GM12801 (cell line): ENCODE results near the gene TAF5L.

Experiments used
- TF ChIP-seq, protein P1 (sequence below): IDR thresholded peaks from one replicate; pipeline ENCODE4 v1.5.1; 2011; ENCODE audit warnings: control low read depth; ENCODE audit not compliant: insufficient read length; ENCODE audit errors: extremely low read depth

TAF5L gene

DNA sequence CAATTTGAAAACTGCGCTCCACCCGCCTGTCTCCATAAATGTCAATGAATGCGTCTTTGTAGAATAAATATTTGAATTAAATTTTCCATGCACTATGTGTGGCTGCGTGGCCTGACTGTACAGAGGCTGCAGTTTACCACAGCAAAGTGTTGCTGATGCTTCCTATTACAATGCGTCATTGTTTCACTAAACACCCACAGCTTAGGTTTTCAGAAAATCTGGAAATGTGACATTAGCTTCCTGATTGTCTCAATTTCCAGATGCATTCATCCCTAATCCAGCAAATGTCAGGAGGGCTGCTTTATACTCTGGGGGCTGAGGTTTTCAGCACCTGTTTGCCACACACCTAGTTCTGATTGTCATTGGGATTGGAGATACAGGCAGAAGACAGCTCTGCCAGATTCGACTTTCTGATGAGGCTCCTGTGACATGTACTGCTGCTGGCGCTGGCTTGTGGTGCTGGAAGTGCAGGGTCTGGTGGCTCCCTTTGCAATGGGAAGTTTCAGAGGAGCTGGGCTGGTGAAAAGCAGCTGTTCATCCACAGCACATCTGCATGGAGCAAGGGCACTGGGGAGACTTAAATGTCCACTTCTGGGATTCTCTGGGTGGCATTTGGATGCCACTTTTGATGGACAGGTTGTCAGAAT lies 40.1 kb upstream of the TAF5L start:
- TF ChIP-seq, protein P1, sequence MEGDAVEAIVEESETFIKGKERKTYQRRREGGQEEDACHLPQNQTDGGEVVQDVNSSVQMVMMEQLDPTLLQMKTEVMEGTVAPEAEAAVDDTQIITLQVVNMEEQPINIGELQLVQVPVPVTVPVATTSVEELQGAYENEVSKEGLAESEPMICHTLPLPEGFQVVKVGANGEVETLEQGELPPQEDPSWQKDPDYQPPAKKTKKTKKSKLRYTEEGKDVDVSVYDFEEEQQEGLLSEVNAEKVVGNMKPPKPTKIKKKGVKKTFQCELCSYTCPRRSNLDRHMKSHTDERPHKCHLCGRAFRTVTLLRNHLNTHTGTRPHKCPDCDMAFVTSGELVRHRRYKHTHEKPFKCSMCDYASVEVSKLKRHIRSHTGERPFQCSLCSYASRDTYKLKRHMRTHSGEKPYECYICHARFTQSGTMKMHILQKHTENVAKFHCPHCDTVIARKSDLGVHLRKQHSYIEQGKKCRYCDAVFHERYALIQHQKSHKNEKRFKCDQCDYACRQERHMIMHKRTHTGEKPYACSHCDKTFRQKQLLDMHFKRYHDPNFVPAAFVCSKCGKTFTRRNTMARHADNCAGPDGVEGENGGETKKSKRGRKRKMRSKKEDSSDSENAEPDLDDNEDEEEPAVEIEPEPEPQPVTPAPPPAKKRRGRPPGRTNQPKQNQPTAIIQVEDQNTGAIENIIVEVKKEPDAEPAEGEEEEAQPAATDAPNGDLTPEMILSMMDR, result no peak

DNA sequence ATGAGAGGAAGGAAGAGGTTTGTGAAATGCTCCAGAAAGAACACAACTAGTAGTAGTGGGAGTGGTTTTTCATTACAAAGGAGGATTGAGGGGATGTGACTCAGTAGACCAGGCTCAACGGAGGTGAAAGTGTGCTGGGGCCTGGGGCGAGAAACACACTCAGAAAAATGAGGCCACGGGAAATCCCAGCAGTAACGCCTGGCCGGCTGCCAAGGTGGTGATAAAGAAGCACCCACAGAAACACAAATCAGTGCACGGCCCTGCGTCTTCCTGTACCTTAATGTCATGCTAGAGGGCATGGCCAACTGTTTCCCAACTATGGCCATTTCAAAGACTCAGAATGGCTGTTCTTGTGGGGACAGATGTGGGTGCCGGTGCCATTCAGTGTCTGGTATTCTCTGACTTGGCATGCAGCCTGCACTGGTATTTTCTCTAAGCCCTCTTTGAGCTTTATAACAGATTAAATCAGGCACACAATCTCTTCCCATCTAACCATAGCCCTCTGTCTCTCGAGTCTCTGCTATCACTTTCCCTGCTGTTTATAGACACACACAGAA lies 38.3 kb upstream of the TAF5L start:
- TF ChIP-seq, protein P1, result no peak

- TF ChIP-seq, protein P1, result no peak
These were observed 36.0 kb upstream of the TAF5L start for GRCh38 chr1:229661897-229662296.

DNA sequence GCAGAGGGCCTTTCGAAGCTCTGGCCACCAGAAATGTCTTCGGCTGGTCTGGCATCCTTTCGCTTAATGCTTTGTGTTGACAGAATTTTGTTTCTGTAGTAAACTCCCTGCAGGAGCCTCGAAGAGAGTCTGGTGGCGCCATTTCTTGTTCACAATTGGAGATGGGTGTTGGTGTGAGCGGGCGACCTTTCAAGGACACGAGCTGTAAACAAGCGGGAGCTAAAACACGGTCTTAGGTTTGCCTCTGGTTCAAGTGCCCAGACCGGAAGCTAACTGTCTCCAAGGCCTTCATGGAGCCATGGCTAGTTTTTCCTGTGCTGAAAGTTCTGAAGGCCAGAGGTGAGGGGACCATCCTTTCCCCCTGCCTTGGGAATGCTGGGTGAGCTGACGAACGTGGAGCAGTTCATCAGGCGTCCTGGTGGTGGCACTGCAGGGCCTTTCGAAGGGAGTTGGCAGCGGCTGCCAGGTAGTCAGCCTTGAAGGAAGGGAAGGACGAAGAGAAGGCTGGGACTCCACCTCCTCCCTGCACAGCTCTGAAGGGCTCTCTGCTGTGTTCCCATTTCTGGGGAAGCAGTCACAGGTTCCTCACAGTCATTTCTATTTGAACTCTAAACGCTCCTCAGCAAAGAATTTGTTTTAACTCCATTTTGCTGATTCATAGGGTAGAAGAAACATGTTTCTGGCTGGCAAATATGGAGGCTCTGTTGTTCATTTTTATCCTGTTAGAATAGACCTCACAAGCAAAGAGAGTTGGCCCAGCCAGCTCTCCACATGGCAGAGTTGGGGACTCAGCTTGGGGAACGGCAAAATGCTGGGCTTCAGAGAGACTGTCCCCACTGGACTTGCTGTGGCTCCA lies 35.3 kb upstream of the TAF5L start:
- TF ChIP-seq, protein P1, result no peak

DNA sequence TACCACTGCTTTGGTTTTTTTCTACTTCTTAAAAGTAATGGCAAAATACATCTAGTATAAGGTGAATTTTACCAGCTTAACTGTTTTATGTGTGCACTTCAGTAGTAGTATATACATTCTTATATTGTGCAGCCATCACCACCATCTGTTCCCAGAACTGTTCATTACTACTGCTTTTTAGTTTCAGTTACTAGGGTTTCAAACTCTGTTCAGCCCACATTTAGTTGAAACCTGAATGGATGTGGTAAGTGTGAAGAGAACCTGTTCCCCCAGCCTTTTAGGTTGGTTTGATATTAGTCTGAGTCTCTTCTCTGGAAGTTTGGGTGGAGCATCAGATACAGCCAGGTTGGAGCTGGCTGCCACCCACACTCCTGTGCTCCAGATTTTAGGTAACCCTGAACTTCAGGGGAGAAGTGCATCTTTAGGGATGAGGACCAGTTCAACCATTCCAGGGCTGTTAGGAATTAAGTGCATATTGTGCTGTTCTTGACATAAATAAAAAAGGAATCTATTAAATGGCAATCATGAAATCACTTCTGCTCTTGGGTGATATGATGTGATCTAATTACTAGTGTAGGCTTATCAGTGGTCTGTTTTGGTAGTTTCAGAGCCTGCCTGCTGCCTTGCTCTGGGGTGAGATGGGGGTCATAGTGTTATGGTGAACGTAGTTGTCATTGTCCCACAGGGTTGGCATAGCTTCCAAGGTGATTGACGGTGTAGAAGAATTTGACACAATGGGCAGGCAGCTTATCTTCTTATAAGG lies 32.3 kb upstream of the TAF5L start:
- TF ChIP-seq, protein P1, result no peak

DNA sequence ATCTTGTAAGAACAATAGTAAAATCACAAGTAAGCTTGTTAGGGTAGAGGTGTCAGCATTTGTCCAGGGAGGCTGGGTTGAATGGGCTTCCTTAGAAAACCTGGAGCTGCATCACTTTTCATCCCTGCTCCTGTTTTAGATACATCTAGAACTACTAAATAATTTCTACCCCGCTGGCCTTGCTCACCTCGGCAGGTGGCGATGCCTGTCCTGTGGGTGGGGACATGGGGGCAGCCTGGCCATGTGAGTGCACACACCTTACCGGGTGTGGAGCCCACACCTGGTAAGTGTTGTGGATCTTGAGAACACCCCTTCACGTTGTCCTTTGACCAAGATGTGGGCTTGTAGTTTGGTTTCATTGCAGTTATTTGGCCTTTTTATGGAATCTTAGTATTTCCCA lies 29.9 kb upstream of the TAF5L start:
- TF ChIP-seq, protein P1, result no peak

DNA sequence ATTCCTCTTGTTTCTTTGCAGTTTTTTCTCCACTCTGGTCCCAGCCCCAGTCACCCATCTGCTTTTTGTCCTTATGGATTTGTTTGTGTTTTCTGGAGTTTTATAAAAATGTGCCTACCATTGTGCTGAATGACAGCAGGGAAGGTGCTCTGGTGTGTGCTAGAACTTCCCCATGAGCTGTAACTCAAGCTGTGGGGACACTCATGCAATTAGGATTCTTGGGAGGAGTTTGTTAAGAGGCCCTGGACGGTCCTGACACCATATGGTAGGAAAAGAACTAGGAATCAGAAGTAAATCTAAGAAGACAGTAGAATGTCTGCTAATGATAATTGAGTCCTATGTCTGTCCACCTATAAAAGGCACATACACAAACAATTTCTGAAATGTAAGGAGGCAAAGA lies 27.5 kb upstream of the TAF5L start:
- TF ChIP-seq, protein P1, result no peak
